ENCODE results near the gene GALK1. TPM values are rescaled to one million over a fixed set of nuclear protein-coding genes. Genes with fewer than 3 reads are reported as not detected.

Gene GALK1
- polyA plus RNA-seq, 3 donors, result 44.8 to 108 (median 84.3) TPM

DNA sequence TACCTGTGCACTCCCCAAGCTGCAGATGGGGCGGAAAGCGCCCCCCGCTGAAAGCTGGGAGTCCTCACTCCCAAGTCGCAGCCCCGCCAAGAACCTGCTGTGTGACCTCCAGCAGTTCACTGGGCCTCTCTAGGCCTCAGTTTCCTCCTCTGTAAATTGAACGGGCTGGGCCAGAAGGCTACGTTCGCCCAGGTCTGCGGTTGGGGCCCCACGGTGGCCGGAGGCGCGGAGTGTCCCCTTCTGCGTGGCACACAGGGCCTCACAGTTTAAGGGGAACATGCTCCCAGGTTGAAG lies 628 bp downstream of the GALK1 start:
- Histone ChIP-seq H3K4me3 (replicated peaks in 1 of 3; ENCODE audit: low read depth in 2 of 3, low read length in 3 of 3) (peak overlapping the region; percentile 49 to 91 (median 71)), H3K9ac (ENCODE audit: insufficient read depth, low read length, poor library complexity, severe bottlenecking) (peak overlapping the region; percentile 70), H3K4me2 (replicated peaks; ENCODE audit: extremely low read depth, low read length, poor library complexity, severe bottlenecking) (peak overlapping the region; percentile 95), H3K9me3 (replicated peaks in 1 of 2; ENCODE audit: control insufficient read depth in 1 of 2, insufficient read depth in 1 of 2, low read length in 2 of 2) (no peaks in the 10 kb centered on the region), H4K20me1 (ENCODE audit: insufficient read depth, low read length) (peaks cover 9% of the 10 kb centered on the region), H3K4me1 (ENCODE audit: control insufficient read depth in 1 of 2, insufficient read depth in 2 of 2, low read length in 2 of 2) (peaks cover 14 to 23% of the 10 kb centered on the region in 2 donors), H3K79me2 (ENCODE audit: insufficient read depth, low read length) (peaks cover 4% of the 10 kb centered on the region), H3K36me3 (replicated peaks in 1 of 2; ENCODE audit: control insufficient read depth in 1 of 2, insufficient read depth in 2 of 2, low read length in 2 of 2) (peaks cover 0 to 18% of the 10 kb centered on the region in 2 donors), H3K27me3 (ENCODE audit: control insufficient read depth in 2 of 2, insufficient read depth in 2 of 2, low read length in 2 of 2) (no peaks in the 10 kb centered on the region), H2AFZ (ENCODE audit: insufficient read depth, low read depth, low read length, poor library complexity, severe bottlenecking) (peak overlapping the region; percentile 98), H3K27ac (ENCODE audit: low read depth in 1 of 2, low read length in 2 of 2) (peak overlapping the region; percentile 36 to 75)
- no peak for DNase-seq
- Mint-ChIP-seq H3K27me3 (ENCODE audit: low read depth in 3 of 3) (peaks cover 0 to 2% (median 0%) of the 10 kb centered on the region in 3 donors), H3K27ac (peak overlapping the region; percentile 68 to 87 (median 80)), H3K36me3 (peaks cover 16 to 20% of the 10 kb centered on the region in 2 donors), H3K4me1 (peaks cover 11% of the 10 kb centered on the region), H3K9me3 (no peaks in the 10 kb centered on the region), H3K4me3 (peak overlapping the region; percentile 79 to 86)
- WGBS (ENCODE audit: insufficient coverage), result 7% methylated on average over 14 of the region's 14 CpGs
- intact Hi-C loops (cut with micrococcal nuclease), result loop anchor here in 1 of 2 donors (5.0 kb wide), 1 partner anchor 58 kb away; no protein-coding TSS in a partner anchor
- TF ChIP-seq, protein P1, sequence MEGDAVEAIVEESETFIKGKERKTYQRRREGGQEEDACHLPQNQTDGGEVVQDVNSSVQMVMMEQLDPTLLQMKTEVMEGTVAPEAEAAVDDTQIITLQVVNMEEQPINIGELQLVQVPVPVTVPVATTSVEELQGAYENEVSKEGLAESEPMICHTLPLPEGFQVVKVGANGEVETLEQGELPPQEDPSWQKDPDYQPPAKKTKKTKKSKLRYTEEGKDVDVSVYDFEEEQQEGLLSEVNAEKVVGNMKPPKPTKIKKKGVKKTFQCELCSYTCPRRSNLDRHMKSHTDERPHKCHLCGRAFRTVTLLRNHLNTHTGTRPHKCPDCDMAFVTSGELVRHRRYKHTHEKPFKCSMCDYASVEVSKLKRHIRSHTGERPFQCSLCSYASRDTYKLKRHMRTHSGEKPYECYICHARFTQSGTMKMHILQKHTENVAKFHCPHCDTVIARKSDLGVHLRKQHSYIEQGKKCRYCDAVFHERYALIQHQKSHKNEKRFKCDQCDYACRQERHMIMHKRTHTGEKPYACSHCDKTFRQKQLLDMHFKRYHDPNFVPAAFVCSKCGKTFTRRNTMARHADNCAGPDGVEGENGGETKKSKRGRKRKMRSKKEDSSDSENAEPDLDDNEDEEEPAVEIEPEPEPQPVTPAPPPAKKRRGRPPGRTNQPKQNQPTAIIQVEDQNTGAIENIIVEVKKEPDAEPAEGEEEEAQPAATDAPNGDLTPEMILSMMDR (IDR thresholded peaks at IDR 0.05), result no peak

- Histone ChIP-seq H3K27ac (ENCODE audit: low read depth in 1 of 2, low read length in 2 of 2) (peak overlapping the region; percentile 36 to 75), H3K4me2 (replicated peaks; ENCODE audit: extremely low read depth, low read length, poor library complexity, severe bottlenecking) (peak overlapping the region; percentile 95), H2AFZ (ENCODE audit: insufficient read depth, low read depth, low read length, poor library complexity, severe bottlenecking) (peak overlapping the region; percentile 98), H3K9me3 (replicated peaks in 1 of 2; ENCODE audit: control insufficient read depth in 1 of 2, insufficient read depth in 1 of 2, low read length in 2 of 2) (no peaks in the 10 kb centered on the region), H3K27me3 (ENCODE audit: control insufficient read depth in 2 of 2, insufficient read depth in 2 of 2, low read length in 2 of 2) (no peaks in the 10 kb centered on the region), H3K79me2 (ENCODE audit: insufficient read depth, low read length) (peaks cover 4% of the 10 kb centered on the region), H3K36me3 (replicated peaks in 1 of 2; ENCODE audit: control insufficient read depth in 1 of 2, insufficient read depth in 2 of 2, low read length in 2 of 2) (peaks cover 0 to 19% of the 10 kb centered on the region in 2 donors), H3K4me3 (replicated peaks in 1 of 3; ENCODE audit: low read depth in 2 of 3, low read length in 3 of 3) (peak overlapping the region; percentile 49 to 91 (median 71)), H4K20me1 (ENCODE audit: insufficient read depth, low read length) (peaks cover 9% of the 10 kb centered on the region), H3K4me1 (ENCODE audit: control insufficient read depth in 1 of 2, insufficient read depth in 2 of 2, low read length in 2 of 2) (peaks cover 14 to 23% of the 10 kb centered on the region in 2 donors), H3K9ac (ENCODE audit: insufficient read depth, low read length, poor library complexity, severe bottlenecking) (peak overlapping the region; percentile 70)
- Mint-ChIP-seq H3K36me3 (peaks cover 20 to 26% of the 10 kb centered on the region in 2 donors), H3K4me1 (peaks cover 11% of the 10 kb centered on the region), H3K27me3 (ENCODE audit: low read depth in 3 of 3) (peaks cover 0 to 2% (median 0%) of the 10 kb centered on the region in 3 donors), H3K27ac (peak overlapping the region in 4 of 7 donors; percentile 45 to 86 (median 76)), H3K9me3 (no peaks in the 10 kb centered on the region), H3K4me3 (peak overlapping the region; percentile 79 to 86)
- TF ChIP-seq, protein P1 (IDR thresholded peaks at IDR 0.05), result no peak
- intact Hi-C loops (cut with micrococcal nuclease), result loop anchor here in 1 of 2 donors (5.0 kb wide), 1 partner anchor 58 kb away; no protein-coding TSS in a partner anchor
- DNase-seq, result no peak
- 76% methylated on average over 14 of the region's 16 CpGs for WGBS (ENCODE audit: insufficient coverage)
Observed at GRCh38 chr17:75763613-75764416, 1.2 kb downstream of the GALK1 start.
